IPS-11a (cell line): ENCODE measurements around the gene DDR1.

Experiments used
- H3K4me3 ChIP-seq: one replicate; pipeline ENCODE4 v1.5.1; 2013; ENCODE audit warnings: low read depth, low read length, control low read depth

The DDR1 gene

DNA sequence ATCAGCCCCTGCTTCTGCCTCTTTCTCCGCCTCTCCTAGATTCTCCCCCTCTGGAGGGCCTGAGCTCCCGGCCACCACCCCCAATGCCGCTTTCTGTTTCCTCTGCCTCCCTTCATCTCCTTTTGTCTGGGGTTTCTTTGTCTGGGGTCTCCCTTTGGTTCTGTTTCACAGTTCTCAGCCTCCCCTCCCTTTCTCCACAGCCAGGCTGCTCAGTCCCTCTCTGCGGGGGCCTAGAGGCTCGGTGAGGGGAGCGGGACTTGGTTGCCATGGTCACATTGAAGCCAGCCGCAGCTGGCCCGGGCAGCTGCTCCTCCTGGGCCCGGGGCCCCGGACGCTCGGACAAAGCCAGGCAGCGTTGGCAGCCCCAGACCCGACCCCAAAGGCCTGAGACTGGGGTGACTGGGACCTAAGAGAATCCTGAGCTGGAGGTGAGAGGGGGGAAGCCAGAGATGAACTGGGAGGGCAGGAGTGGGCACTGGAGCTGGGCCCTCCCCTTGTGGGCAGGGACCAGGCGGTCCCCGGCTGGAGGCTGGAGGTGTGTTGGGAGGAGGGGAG lies 3.5 kb upstream of the DDR1 start:
- peak overlapping the region; percentile 2 for H3K4me3 ChIP-seq

DNA sequence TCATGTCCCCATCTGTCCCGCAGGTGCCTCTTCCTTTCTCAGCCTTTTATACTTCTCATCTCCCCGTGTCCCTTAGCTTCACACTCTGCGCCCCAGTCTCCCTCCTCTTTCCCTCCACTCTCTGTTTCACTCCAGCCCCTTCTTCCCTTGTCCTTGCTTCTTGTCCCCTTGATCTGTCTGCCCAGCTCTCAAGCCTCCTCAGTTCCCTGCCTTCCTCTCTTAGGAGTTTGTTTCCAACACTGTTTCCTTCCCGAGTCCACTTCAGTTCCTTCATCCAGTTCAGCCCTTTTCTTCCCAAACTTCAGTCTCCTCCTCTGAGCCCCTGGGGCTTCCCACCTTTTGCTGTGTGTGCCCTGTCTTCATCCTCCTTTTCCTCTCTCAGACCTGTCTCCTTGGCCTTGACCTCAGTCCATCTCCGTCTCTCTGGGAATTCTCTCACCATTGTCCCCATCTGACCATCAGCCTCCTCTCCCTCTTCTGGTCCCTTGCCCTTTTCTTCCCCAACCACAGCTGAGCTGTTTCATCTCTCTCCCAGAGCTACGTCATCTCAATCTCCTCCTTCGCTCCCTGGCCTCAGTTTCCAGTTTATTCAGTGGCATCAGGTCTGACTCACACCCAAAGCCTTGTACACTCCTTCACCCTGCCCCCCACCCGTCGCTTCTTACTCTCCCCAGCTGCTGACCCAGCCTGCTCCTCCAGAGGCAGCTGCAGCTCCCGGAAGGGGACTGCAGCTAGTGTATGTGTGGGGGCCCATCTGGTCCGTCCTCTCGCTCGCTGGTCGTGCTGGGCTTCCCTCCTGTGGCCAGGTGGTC lies 2.7 kb upstream of the DDR1 start:
- H3K4me3 ChIP-seq, result no peak overlapping the region

GRCh38 chr6:30882204-30882758 lies 2.0 kb upstream of the DDR1 start:
- no peak overlapping the region for H3K4me3 ChIP-seq

GRCh38 chr6:30882759-30883684 lies 1.3 kb upstream of the DDR1 start:
- H3K4me3 ChIP-seq, result peak overlapping the region; percentile 27

DNA sequence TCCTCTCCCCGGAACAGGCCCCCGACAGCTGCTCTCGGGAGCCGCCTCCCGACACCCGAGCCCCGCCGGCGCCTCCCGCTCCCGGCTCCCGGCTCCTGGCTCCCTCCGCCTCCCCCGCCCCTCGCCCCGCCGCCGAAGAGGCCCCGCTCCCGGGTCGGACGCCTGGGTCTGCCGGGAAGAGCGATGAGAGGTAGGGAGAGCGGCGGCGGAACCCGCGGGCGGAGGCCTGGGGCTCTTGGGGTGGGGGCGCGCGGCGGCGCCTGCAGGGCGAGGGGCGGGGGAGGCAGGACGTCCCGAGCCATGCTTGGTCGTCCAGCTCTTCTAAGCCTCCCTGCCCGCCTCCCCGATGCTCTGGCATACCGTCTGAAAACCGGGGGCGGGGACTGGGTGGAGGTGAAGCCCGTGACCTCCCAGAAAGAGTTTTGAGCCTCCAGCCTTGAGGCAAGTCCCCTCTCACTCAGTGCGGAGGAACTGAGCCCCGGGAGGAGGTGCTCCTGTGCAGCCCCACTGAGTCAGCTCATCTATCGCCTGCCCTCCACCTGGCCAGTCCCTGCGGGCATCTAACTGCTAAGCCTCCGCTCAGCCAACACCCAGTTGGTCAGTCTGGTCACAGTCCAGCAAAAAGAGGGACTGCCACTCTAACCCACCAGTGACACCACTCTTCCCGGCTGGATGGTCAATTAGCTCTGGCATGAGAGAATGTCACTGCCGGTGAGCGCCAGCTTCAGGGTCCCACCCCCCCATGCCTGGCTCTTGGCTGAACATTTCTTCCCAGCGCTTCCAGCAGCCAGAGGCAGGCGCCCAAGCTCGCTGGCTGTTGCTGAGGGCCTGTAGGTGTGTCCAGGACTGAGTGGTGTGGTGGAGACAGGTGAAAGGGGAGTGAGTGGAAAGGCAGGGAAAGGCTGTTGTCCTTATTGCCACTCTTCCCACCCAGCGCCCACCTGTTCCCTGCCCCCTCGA lies 482 bp downstream of the DDR1 start:
- H3K4me3 ChIP-seq, result peak overlapping the region; percentile 62

DNA sequence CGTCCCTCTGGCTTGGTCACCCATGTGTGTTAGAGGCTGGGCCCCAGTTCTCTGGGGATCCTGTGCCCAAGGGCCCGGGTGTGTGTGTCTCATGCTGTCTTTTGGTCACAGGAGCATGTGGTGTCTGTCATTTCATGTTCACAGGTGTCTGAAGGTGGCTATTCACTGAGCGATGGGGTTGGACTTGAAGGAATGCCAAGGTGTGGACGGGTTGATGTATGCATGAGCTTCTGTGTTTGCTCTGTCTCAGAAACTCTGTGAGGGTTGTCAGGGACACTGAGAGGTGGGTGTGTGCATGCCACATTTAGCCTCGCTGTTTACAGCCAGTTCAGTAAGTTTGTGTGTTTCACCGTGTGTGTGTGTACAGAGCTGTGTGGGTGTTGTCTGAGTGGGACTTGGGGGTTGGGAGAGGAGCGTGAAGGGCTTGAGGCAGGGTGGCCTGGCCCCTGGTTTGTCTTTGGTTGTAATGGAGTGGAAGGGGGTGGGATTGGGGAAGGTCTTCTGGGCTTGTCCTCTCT lies 1.2 kb downstream of the DDR1 start:
- peak overlapping the region; percentile 62 for H3K4me3 ChIP-seq

GRCh38 chr6:30885999-30886896 lies 1.9 kb downstream of the DDR1 start:
- H3K4me3 ChIP-seq, result peak overlapping the region; percentile 62

- H3K4me3 ChIP-seq, result no peak overlapping the region
Measured at GRCh38 chr6:30886897-30887255, 2.6 kb downstream of the DDR1 start.

DNA sequence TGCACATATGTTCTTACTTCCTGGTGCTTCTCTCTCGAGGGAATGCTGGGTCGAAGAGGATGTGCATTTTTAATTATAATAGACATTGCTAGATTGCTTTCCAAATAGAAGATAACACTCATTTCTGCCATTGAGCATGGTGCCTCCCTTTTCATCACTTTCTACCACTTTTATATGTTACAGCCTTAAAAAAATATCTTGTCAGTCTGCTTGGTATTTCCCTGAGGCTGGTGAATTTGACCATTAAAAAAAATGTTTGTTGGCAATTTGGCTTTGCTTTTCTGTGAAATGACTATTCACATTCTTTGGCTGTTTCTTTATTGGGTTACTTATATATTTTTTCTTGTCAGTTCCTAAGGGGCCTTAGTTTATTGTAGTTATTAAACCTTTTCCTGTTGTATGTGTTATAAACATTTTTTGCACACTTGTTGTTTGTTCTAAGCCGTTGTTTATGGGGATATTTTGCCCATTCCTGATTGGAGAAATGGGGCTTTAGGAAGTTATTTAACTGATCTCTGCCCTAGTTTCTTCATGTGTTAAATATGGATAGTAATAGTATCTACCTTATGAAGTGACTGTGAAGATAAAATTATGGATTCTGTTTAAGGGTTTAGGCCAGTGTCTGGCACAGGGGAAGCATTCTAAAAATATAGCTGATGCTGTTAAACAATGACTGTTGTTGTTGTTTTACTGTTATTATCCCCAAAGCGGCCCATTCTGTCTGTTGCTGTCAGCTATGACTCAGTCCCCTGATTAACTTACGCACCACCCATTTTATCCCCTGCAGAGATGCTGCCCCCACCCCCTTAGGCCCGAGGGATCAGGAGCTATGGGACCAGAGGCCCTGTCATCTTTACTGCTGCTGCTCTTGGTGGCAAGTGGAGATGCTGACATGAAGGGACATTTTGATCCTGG lies 3.8 kb downstream of the DDR1 start:
- no peak overlapping the region for H3K4me3 ChIP-seq

DNA sequence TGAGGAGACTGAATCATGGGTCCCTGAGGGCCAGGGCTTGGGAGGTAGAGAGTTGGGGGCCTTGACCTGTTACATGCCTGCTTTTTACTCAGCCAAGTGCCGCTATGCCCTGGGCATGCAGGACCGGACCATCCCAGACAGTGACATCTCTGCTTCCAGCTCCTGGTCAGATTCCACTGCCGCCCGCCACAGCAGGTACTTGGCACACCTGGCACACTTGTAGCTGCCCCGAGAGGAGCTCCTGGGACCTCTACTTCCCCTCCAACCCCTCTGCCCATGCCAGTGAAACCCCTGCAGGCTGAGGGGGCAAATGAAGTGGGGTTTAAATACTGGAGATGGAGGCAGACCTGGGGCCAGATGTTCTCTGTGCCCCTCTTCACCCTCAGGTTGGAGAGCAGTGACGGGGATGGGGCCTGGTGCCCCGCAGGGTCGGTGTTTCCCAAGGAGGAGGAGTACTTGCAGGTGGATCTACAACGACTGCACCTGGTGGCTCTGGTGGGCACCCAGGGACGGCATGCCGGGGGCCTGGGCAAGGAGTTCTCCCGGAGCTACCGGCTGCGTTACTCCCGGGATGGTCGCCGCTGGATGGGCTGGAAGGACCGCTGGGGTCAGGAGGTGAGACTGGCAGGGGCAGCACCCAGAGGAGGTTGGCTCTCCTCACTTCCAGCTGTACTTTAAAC lies 4.6 kb downstream of the DDR1 start:
- no peak overlapping the region for H3K4me3 ChIP-seq

DNA sequence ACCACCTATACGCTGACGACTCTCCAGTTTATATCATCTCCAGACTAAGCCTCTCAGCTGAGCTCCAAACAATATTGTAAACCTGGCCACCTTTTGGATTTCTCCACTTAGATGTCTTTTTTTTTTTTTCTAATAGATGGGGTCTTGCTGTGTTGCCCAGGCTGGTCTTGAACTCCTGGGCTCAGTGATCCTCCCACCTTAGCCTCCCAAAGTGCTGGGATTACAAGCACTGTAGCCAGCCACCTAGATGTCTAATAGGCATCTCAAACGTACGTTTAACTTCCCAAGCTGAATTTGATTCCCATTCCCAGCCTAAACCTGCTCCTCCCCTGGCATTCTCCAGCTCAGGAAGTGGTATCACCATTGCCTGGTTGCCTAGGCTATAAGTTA lies 5.2 kb downstream of the DDR1 start:
- no peak overlapping the region for H3K4me3 ChIP-seq

DNA sequence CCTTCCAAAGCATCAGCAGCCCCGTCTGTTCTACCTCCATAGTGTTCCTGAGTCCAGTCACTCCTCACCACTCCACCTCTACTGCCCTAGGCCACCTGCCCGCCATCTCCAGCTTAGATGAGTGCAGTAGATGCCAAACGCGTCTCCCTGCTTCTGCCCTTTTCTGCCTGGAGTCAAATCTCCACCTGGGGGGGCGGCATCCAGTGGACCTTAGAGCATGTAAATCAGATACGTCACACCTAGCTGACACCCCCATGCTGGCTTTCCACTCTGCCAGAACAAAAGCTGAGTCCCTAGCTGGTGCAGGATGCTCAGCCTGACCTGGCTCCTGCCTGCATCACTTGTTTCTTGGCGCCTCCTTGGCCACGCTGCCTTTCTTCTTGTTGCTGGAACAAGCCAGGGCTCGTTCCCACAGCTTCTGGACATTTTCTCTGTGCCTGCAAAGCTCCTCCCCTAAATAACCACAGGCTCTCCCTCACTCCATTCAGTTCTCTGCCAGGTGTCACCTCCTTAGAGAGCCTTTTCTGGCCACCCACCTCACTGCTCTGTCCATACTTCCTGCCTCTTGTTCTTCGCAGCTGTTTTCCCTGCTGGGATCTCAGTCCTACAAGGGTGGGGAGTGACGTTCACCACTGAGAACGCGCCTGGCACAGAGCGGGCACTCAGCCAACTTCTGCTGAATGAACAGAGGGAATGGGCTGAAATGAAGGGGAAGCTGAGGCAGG lies 5.8 kb downstream of the DDR1 start:
- H3K4me3 ChIP-seq, result no peak overlapping the region

DNA sequence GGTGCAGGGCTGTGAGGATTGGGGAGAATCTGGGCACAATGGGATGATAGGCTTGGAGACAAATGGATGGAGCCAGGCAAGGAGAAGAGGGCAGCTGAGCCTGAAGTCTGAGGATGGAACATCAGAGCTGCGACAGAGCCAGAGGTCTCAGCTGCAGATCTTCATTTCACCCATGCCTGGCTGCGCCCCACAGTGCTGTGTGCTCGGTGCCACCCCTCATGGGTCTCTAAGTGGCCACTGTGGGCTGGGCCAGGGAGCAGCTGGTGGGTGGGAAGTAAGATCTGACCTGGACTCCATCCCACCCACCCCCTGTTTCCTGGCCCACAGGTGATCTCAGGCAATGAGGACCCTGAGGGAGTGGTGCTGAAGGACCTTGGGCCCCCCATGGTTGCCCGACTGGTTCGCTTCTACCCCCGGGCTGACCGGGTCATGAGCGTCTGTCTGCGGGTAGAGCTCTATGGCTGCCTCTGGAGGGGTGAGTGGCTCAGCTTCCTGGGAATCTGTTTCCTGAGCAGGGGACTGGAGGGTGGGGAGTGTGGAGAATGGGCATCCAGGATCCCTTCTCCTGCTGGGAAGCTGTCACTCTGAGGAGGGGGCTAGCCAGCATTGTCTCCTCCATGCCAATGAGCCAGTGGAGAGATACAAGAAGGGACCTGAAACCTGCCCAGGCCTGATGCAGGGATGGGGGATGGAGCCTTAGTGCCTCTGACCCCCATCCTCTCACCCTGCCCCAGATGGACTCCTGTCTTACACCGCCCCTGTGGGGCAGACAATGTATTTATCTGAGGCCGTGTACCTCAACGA lies 6.5 kb downstream of the DDR1 start:
- H3K4me3 ChIP-seq, result no peak overlapping the region

- H3K4me3 ChIP-seq, result no peak overlapping the region
Measured at GRCh38 chr6:30891450-30891723, 7.1 kb downstream of the DDR1 start.

- no peak overlapping the region for H3K4me3 ChIP-seq
Measured at GRCh38 chr6:30891816-30892538, 7.7 kb downstream of the DDR1 start.
